ENCODE results near the gene TMC3.

The TMC3 gene

DNA sequence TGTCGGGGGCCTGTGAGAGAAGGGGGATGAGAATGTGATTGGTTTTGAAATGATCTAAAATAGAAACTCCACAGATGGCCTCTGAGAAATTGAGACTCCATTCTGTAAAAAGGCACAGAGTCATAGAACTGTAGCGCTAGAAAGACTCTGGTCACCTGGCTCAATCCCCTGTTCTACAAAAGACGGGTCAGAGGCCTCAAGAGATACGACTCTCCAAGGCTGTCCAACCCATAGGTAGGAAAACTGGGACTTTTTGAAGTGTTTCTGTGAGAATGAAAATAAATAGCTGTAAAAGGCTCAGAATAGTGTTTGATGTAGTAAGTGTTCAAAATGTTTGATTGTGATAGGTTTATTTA is 11.7 kb upstream of the TMC3 start:
- in situ Hi-C loops (cut with HindIII; ENCODE audit: low sequenced_read_pairs) = no loop called here

DNA sequence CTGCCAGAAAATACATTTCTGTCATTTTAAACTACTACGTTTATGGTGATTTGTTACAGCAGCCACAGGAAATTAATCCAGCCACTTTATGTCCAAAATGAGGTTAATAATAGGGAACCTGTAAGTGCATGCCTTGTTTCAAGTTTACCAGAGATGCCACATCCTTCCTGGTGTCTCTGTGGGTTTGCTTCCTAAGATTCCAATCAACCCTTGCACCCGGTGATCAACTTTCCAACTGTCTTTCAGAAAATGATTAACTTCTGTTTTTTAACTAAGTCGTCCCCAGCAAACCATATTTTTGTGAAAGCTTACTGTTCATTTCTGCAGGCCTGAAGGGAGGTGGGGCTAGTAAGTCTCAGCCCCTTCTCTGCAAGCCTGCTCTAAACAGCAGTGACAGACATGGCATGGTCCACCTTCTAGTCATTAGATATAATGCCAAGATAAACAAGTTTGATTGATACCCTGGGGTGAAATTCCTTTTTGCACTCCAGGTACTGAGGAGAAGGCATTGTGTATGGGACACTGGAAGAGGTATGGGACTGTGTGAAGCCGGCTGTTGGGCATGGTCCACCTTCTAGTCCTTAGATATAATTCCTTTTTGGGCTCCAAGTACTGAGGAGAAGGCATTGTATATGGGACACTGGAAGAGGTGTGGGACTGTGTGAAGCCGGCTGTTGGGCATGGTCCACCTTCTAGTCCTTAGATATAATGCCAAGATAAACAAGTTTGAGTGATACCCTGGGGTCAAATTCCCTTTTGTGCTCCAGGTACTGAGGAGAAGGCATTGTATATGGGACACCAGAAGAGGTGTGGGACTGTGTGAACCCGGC is 11.1 kb upstream of the TMC3 start:
- in situ Hi-C loops (cut with HindIII; ENCODE audit: low sequenced_read_pairs) = no loop called here

DNA sequence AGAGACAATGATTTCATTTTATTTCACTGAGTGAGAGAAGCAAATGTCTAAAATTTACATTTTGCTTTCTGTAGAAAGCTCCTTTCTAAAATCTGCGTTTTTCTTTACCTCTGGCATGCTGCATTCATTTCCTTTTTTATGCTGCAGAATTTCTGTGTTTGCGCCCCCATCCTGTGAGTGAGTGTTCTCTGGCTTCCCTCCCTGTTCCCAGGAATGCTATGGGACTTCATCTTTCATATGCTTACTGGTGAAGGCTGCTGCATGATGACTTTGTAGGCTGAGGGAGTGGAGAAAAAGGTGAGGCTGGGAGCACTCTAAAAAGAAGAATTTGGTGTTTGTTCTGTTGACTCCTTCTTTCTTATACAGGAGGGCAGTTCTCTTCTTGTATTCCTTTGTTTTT is 7.7 kb upstream of the TMC3 start:
- in situ Hi-C loops (cut with HindIII; ENCODE audit: low sequenced_read_pairs) = no loop called here

DNA sequence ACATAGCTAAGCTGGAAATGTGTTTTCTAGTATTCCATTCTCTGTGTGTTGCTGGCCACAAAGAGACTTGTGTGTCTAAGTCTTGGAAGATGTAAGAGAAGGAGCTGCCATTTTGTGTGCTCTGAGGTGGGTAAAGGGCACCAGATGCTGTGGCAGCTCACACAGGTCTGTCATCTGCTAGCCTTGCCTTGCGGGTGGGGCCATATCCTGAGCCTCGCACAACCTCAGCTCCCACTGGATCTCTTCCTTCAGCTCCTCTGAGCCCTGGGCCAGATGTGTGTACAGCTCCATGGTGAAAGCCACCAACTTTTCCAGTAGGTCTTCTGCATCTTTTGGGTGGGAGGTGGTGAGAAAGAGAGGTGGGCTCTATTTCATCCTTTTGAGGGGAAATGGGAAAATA is 6.7 kb upstream of the TMC3 start:
- in situ Hi-C loops (cut with HindIII; ENCODE audit: low sequenced_read_pairs) = no loop called here

DNA sequence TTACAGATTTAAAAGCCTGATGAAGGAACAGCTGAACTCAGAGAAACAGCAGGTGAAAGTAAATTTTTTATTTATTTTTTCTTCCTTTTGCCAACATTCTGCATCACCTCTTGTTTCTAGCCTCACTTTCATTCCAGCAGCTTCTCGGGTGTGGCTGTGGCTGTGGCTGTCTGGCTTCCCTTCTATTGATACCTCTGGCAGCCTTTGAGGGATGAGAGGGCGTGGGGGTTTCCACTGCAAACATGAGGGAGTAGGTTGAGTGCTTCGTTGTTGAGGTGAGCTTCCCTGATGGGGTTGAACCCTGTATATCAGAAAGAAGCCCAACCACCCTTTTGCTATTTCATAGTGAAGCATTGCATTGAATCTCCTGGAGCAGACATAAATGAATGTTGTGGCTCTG is 6.2 kb upstream of the TMC3 start:
- in situ Hi-C loops (cut with HindIII; ENCODE audit: low sequenced_read_pairs) = no loop called here

DNA sequence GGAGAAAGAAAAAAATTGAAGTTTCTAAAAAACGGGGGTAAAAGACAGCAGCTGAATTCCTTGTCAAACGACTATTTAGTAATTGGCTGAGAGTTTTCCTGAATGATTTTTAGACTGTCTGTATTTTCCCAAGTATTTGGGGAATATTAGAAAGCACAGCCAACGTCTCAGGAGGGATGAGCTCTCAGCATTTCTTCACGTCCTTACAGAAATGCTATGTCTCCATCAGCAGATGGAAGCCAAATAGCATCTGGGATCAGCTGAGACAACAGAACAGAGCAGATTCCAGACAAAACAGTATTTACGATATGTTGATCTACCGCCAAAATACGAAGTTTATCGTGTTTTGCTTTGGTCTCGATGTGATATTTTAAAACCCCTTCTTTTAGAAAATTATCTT is 5.3 kb upstream of the TMC3 start:
- in situ Hi-C loops (cut with HindIII; ENCODE audit: low sequenced_read_pairs) = no loop called here

DNA sequence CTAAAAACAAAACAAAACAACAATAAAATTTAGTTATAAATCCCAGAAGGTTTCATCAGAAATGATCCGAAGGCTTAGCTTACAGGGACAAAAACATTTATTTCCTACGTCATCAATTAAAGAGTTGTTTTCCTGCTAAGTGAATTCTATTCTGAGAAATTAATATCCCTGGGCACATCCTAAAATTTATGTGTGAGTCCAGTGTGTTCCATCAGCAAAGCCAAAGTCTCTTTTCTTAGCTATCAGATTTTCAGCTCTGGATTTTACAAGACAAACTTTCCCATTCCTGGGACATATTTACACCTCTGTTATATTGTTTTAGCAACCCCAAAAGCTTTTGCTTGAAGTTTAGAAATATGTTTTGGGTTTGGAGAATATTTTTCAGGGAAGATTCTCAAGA is 4.4 kb upstream of the TMC3 start:
- in situ Hi-C loops (cut with HindIII; ENCODE audit: low sequenced_read_pairs) = no loop called here

DNA sequence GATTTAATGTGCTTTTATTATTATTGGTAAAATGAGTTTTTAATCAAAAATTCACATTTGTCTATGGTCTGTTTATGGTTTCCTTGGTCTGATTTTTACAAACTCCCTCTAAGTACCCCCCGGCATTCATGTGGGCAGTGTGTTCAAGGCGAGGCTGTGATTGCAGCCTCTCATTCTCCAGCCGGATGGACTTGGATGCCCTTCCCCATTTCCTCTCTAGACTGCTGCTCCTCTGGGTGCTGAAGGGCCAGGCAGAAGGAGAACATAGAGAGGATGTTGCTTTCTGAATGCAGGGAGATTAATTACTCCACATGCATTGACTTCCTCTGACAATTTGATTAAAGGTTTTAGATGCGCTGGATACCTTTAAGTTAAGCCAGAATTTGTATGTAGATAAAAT is 3.9 kb upstream of the TMC3 start:
- in situ Hi-C loops (cut with HindIII; ENCODE audit: low sequenced_read_pairs) = no loop called here

DNA sequence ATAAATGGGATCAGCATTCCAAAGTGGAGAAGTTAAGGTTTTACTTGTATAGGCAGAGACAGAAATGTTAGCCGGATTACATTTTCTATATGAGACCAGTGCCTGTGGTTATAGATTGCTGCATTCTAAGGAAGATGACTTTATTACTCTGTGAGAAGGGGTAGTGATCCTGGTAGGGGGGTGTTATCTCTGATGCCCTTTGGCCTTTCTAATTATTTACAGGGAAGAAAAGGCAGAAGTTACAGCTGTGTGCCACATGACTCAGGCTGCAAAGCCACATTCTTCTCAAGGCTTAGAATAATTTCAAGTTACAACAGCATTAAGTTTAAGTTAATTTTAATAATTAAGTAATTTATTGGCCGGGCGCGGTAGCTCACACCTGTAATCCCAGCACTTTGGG is 2.2 kb upstream of the TMC3 start:
- in situ Hi-C loops (cut with HindIII; ENCODE audit: low sequenced_read_pairs) = no loop called here

DNA sequence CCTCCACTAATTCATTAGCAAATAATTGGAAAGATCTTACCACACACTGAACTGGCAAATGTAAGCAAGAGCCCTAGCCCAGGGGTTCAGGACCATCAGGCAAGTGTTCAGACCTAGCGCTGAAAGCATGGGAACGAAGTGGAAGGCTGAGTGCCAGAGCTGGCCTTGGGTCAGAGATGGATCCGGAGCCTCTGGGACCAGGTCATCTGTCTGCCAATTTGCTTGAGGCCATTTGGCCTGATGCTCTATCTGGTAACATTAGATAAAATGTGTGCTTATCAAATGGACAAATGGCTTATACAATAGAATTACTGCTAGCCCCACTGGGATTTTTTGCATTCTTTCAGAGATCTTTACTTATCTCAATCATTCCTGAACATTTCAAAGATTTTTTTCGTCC is 1.4 kb upstream of the TMC3 start:
- in situ Hi-C loops (cut with HindIII; ENCODE audit: low sequenced_read_pairs) = no loop called here

DNA sequence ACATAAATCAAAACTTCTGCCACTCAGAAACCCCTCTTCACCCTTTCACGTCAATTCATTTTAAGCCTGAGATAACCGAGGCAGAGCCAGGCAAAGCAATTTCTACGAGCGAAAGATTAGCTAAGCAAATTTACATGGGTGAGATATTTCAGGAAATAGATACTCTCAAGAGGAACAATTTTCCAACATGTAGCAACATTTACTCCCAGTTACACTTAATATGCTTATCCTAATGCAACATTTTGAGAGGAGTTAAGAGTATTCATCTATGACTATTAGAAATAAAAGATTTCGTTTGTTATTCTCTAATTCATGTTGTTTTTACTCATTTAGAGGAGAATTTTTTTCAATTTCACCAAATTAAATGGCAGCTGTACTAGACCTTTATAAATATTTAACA is 837 bp downstream of the TMC3 start:
- in situ Hi-C loops (cut with HindIII; ENCODE audit: low sequenced_read_pairs) = no loop called here

DNA sequence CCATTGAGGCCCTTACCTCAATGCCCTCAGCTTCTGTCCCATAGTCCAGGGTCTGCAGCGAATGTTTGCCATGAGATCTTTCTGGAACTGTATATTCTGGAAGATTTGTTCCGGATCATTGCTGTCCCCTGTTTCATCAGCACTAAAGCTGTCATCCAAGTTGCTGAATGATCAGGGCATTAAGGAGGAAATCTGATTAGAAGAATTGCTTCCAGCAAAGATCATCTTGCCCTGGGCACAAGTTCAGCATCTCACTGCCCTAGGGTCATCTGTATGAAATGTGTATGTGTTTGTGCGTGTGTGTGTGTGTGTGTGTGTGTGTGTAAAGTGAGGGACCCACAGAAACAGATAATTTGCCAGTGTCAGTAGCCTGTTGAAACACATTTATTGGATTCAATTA is 1.4 kb downstream of the TMC3 start:
- in situ Hi-C loops (cut with HindIII; ENCODE audit: low sequenced_read_pairs) = no loop called here

DNA sequence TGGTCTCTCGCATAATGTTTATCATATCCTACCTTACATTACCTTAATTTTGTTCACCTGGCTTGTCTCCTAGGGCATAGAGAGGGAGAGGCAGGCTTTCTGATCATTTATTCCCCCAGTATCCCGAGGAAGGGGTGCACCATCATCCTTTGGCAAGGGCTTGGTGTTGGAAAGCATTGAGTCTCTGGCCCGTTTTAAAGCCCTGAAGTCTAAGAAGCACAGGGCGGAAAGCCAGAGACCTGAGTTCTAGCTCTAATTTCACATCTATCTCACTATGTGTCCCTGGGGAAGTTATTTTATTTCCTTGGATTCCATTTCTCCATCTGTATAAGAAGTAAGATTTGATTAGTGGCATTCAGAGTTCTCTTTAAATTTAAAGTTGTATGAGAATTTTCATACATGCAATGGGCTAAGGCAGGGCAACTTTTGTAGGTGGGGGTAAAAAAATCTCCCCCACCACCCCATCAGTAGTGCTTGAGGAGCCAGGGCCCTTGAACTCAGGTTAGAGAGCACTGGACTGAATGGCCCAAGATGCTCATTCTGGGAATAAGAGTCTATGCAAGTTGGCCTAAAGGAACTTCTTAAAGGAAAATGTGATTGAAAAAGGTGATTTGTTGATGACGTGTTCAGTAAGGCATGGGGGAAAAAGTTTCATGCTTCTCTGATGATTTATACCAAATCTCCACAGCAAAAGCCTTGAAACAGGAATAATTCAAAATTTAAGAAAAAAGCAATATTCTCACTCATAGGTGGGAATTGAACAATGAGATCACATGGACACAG is 10.1 kb downstream of the TMC3 start:
- in situ Hi-C loops (cut with HindIII; ENCODE audit: low sequenced_read_pairs) = no loop called here

DNA sequence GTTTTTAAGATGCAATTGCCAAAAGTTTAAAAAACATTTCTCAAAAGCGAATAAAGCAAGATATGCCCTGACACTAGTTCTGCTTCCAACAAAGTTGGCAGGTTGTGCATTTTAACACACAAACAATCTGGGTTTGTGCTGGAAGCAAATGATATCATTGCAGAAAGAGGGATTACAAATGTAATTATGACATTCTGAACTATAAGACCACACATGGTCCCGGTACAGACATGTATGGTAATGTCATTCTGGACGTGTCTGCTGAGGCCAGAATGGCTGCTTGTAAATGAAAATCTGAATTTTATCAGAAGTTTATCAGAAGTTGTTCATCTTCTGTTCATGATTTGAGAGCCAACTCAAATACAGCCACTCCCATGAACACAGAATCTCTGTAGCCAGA is 10.7 kb downstream of the TMC3 start:
- in situ Hi-C loops (cut with HindIII; ENCODE audit: low sequenced_read_pairs) = no loop called here

DNA sequence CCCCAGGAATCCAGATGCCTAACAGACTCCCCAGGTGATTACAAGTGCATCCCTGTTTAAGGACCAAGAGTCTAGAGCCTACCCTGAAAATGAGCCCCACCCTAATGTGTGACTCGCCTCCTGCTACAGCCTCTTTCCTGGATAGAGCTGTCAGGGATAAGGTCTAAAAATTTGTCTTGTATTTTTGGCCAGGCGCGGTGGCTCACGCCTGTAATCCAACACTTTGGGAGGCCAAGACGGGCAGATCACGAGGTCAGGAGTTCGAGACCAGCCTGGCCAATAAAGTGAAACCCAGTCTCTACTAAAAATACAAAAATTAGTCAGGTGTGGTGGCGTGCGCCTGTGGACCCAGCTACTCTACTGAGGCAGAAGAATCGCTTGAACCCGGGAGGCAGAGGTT is 11.2 kb downstream of the TMC3 start:
- in situ Hi-C loops (cut with HindIII; ENCODE audit: low sequenced_read_pairs) = no loop called here

DNA sequence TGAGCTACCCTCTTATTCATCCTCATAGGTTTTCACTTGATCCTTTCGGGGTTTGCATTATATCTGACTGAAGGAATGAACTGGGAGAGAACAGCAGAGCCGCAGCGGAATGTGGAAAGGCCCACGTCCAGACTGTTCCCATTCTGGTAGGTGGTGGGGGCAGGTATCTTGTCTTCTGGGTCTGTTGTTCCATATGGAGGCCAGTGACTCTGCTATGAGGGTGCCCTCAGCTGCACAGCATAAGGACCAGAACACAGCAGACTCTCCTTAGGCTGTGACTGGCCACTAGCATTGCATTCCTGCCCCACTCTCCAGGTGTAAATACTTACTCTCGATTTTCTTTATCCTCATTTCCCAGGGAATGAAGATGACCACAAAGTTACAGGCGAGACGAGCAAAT is 12.1 kb downstream of the TMC3 start:
- in situ Hi-C loops (cut with HindIII; ENCODE audit: low sequenced_read_pairs) = no loop called here

DNA sequence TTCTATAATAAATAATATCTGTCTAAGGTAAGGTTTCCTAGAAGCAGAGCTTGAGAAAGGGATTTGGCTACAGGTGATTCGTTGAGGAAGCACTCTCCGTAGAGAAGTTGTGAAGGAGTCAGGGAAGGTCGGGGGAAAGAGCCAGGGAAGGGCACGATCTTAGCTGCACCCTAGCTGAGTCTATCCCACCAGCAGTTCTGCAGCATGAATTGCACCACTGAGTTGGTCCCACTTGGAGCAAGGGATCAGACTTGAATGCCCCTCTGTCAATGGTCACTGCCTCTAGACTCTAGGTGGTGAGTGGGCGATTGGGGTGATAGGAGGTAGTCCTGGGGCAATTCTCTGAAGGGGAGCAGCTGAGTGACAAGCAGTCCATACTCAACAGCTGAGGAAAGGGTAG is 13.5 kb downstream of the TMC3 start:
- in situ Hi-C loops (cut with HindIII; ENCODE audit: low sequenced_read_pairs) = no loop called here

DNA sequence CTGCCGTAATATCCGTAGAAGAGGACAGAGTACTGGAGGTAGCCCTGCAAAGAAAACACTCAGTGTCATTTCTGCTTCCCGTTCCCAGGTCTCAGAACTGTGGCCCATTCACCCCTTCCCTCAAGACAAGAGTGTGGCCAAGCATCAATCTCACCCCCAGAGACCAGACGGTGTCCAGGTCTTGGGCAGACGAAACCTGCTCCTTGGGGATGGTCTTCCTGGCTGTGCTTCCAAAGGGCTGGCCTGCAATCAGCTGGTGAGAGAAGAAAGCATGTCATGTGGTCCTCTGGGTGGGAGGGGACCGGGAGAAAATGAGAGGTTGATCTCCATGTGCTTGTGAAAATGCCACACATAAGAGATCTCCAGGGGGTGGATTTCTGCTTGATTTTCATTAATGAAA is 15.8 kb downstream of the TMC3 start:
- in situ Hi-C loops (cut with HindIII; ENCODE audit: low sequenced_read_pairs) = no loop called here

DNA sequence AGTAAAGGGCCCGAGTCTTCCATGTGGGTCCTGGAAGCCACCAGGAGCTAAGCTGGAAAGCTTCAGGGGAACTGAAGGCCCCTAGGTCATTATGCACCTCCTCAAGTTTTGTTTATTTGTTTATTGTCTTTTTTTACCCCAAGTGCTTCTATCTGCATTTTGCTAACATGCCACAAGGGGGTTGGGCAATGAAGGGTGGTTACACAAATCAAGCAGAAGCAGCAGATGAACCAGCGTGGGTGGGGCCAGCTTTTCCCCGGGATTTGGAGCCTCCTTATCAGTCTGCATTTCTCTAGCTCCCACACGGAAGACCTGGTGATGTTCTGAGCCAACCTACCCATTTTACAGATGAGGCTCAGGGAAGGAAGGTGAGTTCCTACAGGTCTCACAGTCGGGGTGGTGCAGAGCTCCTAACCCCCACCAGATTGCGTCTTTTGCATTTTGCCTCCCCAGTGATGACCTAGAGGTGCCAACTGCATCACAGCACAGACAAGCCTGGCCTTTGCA is 16.8 kb downstream of the TMC3 start:
- in situ Hi-C loops (cut with HindIII; ENCODE audit: low sequenced_read_pairs) = no loop called here

DNA sequence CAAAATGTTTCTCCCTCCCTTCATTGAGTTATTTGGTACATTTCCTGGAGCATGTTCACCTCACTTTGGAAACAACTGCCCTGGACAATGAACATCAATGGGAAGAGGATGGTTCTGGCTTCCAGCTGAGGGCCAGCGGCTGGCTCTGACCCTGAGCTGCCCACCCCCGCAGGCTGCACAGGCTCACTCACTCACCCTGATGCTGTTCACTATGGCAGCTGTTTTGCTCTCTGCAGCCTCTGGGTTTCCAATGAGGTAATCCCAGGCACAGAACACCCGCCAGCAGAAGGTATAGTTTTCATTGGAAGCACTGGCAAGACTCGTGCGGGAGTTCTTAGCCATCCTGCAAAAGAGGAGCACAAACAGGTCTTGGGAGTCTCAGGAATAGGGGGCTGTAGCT is 17.8 kb downstream of the TMC3 start:
- in situ Hi-C loops (cut with HindIII; ENCODE audit: low sequenced_read_pairs) = no loop called here

DNA sequence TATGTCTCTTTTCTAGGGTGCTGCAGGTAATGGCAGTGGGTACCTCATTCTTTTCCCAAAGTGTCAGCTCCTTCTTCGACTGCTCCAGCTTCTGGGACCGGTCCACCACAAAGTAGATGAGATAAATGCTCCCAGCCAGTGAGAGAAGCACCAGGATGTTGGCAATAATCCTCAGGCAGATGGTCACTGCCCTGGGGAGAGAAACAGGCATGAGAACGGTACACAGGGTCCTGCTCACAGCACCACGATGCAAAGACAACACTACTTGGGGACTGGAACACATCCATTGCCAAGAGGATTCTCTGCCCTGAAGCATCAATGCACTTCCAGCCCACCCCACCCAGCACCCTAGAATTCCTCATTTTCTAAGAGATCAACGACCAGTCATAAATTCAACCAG is 22.4 kb downstream of the TMC3 start:
- in situ Hi-C loops (cut with HindIII; ENCODE audit: low sequenced_read_pairs) = no loop called here

DNA sequence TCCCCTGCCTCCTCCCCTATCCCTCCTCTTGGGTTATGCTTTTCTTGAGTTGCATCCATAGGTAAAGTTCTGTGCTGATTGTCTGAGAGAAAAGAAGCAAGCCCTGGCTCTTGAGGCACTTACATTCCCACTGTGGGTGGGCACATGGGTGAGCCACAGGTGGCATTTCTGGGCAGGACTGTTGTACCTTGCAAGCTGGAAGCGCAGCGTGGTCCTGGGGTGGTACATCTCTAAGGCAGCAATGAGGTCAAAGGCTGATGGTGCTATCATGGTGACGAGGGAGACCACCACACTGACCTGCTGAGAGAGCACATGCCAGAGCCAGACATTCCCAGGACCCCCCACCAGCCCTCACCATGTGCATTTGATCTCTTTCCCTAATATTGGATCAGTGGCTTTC is 24.7 kb downstream of the TMC3 start:
- in situ Hi-C loops (cut with HindIII; ENCODE audit: low sequenced_read_pairs) = no loop called here

Data from DLD1 (cell line).